CD4-positive, alpha-beta T cell treated with Interleukin-4 for 1 hour (primary cell): ENCODE data around the gene SPDYC.

Source experiments
- DNase-seq, 2 donors: peaks; one replicate each; pipeline ENCODE4 v3.0.0-alpha.2; 2020 to 2022

The SPDYC gene

DNA sequence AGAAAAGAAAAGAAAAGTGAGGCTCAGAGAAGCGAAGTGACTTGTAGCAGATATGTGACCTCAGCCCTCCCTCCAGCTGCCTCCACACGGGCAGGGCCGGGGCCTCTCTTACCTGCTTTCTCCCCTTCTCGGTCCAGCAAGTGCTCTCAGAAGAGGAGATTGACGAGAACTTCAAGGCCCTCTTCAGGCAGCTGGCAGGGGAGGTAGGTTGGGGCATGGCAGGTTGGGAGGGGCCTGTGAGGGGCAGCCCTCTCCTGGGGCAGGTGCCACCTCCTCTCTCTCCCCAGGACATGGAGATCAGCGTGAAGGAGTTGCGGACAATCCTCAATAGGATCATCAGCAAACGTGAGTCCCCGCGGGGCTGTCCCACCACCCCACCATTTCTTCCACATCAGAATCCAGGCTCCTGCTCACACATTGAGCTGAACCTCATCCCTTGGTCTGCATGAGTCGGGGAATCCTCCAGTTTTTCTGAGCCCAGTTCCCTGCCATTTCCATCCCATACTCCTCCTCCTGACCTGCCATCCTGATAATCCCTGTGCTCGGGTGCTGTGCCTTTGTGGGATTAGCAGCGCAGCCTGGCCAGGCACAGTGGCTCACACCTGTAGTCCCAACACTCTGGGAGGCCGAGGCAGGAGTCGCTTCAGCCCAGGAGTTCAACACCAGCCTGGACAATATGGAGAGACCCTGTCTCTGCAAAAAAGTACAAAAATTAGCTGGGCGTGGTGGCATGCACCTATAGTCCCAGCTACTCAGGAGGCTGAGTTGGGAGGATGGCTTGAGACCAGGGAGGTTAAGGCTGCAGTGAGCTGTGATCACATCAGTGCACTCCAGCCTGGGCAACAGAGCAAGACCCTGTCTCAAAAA lies 38.1 kb downstream of the SPDYC start:
- no peak for DNase-seq

DNA sequence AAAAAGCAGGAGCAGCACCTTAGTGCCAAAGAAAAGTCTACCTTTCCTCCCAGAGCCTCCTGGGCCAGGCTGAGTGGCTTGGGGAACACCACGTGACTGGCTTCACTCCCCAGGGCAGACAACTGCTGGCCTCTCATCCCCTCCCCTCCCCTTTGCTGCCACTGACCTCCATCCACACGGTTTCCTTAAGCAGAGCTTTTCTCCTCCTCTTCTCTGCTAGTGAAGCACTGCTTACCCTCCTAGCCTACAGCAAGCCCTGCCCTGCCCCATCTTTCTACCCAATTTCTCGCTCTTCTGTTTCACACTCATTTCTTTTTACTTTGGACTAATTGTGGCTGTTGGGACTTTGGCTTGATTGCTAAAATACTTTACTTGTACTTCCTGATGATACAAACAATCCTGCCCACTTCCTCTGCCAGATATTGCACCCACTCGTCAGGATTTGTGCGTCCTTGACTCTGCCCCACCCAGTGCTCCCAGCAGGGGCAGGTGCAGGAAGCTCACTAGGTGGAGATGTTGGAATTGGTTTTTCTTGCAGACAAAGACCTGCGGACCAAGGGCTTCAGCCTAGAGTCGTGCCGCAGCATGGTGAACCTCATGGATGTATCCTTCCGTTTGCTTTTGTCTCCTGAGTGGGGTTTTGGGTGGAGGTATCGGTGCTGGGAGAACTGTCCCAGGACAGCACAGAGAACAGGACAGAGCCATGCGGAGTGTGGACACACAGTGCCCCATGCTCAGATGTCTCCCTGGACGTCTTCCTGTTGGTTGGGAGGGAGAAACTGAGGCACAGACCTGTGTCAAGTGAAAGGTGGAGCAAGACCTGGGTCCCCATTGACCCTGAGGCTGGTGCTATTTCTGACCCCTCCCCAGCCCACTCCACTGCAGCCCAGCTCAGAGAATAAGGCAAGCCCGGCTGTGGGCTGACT lies 39.0 kb downstream of the SPDYC start:
- no peak for DNase-seq

DNA sequence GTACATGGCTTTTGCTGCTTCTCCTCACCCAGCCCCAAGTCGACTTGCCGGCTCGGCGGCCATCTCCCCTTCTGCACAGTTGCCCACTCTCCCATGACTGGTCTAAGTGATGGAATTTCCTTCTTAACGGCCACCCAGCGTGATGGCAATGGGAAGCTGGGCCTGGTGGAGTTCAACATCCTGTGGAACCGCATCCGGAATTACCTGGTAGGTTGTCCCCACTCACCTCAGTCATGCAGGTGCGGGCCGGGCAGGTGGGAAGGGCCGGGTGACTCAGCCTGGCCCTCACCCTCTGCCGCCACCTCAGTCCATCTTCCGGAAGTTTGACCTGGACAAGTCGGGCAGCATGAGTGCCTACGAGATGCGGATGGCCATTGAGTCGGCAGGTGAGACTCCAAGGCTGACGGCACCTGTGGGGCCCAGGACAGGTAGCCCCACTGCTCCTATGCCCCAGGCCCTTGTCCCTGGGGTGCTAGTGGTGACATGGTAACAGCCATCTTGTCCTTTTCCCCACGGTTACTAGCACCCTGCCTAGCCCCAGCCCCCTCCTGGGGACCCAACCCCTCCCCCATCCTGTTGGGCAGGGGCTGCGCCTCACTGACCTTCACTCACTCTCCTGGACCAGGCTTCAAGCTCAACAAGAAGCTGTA lies 39.8 kb downstream of the SPDYC start:
- no peak for DNase-seq

DNA sequence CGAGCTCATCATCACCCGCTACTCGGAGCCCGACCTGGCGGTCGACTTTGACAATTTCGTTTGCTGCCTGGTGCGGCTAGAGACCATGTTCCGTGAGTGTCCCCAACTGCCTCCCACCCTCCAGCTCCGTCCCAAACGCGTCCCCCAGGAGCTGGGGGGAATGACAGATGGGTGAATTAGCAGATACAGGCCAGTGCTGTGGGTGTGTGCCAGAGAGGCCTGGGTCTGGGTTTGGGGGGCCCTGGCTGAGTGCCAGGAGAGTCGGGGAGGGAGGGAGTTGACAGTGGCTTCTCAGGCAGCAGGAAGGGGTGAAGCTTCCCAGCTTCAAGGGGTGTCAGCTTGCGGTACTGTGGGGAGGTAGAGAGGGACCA lies 40.3 kb downstream of the SPDYC start:
- no peak for DNase-seq

DNA sequence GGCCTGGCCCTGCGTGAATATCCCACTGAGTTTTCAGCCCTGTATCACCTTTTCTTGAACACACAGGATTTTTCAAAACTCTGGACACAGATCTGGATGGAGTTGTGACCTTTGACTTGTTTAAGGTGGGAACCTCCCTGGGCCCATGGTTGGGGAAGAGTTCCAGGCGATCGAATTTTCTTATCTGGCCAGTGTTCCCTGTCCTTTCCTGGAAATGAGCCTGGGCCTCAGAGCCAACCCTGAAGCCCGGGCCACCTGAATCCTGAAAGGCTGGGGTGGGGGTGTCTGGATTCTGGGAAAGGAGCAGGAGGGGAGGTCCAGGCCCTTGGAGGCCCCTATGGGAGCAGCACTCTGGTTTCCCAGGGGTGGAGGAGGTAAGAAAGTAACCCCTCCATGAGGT lies 40.7 kb downstream of the SPDYC start:
- DNase-seq, result no peak

DNA sequence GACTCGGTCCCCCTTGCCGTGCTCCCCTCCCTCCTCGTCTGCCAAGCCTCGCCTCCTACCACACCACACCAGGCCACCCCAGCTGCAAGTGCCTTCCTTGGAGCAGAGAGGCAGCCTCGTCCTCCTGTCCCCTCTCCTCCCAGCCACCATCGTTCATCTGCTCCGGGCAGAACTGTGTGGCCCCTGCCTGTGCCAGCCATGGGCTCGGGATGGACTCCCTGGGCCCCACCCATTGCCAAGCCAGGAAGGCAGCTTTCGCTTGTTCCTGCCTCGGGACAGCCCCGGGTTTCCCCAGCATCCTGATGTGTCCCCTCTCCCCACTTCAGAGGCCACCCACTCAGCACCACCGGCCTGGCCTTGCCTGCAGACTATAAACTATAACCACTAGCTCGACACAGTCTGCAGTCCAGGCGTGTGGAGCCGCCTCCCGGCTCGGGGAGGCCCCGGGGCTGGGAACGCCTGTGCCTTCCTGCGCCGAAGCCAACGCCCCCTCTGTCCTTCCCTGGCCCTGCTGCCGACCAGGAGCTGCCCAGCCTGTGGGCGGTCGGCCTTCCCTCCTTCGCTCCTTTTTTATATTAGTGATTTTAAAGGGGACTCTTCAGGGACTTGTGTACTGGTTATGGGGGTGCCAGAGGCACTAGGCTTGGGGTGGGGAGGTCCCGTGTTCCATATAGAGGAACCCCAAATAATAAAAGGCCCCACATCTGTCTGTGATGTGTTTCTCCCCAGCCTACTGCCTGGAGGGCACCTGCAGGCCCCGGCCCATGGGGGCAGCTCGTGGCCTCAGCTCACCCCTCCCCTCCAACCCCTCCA lies 41.5 kb downstream of the SPDYC start:
- no peak for DNase-seq

DNA sequence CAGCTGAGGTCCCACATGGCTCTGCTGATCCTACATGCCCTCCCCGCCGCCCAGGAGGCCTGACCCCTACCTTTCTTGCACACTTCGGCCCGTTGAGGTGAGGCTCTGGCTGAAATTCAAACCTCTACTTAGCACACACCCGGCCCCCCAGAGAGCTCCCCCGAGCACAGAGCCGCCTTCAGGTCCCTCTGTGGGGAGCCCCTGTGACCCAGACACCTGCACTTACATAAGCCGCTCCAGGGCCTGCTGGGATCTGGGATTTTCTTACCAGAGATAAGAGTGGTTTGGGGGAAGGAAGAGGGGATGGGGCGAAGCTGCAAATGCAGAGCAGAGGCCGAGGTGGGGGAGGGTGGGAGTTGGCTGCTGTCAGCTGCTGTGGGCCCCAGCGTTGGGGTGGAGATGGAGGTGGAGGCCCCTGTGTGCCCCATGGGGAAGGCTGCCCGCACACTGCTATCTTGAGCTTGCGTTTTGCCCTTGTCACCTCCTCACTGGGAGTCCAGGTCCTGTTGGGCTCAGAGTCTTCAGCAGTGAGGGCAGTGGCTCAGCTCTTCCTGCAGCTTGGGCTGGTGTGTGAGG lies 42.3 kb downstream of the SPDYC start:
- DNase-seq, result no peak

DNA sequence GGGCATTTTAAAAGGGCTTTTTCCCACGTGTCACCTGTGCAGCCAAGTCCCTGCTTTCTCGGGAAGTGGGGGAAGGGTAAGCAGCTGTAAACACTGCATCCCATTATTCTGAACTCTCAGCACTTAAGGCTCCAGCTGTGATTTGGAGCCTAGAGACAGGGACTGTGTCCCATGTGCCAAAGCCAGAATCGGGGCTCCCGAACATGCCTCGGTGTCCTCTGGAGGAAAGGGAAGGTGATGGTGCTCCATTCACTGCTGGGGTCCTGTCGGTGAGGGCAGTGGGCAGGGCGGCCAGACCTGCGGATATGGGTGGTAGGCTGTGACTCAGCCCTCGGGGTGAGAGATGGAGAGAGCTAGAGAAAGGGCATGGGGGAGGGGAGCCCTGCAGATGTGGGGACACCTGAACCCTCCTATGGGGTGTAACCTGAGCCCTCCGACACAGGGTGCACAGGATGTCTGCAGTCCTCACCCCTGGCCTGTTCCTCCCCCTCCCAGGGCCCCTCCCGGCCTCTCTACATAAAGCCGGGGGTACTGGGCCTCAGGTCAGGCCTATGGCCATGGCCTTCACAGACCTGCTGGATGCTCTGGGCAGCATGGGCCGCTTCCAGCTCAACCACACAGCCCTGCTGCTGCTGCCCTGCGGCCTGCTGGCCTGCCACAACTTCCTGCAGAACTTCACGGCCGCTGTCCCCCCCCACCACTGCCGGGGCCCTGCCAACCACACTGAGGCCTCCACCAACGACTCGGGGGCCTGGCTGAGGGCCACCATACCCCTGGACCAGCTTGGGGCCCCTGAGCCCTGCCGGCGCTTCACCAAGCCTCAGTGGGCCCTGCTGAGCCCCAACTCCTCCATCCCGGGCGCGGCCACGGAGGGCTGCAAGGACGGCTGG lies 43.5 kb downstream of the SPDYC start:
- DNase-seq, result no peak

DNA sequence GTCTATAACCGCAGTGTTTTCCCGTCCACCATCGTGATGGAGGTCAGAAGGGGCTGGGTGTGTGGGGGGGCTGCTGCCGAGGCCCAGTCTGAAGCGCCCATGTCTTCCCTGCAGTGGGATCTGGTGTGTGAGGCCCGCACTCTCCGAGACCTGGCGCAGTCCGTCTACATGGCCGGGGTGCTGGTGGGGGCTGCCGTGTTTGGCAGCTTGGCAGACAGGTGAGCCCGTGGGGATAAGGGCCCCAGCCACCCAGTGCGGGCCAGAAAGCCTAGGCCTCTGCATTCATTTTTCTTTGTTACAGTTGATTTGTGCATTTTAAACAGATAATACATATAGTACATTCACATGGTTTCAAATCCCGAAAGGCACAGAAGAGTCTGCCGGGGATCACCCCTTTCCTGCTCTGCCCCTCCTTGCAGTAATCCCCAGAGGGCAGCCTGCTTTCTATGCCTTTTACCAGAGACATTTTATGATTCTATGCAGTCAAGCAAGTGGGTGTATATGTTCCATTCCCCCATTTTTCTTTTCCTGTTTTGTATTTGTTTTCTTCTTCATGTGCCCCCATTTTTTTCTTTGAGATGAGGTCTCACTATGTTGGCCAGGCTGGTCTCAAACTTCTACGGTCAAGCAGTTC lies 44.3 kb downstream of the SPDYC start:
- no peak for DNase-seq

DNA sequence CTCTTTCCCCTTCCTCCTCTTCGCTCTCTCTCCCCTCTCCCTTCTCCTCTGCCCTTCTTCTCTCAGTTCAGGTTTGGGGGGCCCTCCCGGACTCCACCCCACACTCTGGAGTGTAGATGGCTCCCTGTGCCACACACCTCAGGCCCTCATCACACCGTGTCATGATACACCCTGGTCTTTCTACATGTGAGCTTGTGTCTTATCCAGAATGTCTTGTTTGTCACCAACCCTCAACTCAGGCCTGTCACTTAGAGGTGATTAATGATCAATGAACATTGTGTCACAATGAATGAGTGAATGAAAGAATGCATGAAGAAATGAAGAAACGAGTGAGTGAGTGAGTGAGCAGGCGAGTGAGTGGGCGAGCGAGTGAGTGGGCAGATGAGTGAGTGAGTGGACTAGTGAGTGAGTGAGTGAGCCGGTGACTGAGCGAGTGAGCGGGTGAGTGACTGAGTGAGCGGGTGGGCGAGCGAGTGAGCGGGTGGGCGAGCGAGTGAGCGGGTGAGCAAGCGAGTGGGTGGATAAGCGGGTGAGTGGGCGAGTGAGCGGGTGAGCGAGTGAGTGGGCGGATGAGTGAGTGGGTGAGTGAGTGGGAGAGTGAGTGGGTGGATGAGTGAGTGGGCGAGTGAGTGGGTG lies 45.5 kb downstream of the SPDYC start:
- no peak for DNase-seq

DNA sequence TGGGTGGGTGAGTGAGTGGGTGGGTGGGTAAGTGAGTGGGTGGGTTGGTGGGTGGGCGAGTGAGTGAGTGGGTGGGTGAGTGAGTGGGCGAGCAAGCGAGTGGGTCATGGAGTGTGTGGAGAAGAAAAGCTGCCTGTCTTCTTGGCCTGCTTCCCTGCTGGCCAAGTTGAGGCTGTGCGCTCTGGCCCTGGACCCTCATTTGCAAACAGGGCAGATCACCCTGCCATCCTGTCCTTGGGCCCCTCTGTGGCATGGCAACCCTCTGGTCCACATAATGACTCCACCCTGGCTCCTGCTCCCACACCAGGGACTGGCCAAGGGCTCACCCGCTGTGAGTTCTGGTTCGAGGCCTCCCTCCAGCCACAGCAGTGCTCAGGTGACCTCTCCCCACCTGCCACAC lies 46.8 kb downstream of the SPDYC start:
- DNase-seq, result no peak

DNA sequence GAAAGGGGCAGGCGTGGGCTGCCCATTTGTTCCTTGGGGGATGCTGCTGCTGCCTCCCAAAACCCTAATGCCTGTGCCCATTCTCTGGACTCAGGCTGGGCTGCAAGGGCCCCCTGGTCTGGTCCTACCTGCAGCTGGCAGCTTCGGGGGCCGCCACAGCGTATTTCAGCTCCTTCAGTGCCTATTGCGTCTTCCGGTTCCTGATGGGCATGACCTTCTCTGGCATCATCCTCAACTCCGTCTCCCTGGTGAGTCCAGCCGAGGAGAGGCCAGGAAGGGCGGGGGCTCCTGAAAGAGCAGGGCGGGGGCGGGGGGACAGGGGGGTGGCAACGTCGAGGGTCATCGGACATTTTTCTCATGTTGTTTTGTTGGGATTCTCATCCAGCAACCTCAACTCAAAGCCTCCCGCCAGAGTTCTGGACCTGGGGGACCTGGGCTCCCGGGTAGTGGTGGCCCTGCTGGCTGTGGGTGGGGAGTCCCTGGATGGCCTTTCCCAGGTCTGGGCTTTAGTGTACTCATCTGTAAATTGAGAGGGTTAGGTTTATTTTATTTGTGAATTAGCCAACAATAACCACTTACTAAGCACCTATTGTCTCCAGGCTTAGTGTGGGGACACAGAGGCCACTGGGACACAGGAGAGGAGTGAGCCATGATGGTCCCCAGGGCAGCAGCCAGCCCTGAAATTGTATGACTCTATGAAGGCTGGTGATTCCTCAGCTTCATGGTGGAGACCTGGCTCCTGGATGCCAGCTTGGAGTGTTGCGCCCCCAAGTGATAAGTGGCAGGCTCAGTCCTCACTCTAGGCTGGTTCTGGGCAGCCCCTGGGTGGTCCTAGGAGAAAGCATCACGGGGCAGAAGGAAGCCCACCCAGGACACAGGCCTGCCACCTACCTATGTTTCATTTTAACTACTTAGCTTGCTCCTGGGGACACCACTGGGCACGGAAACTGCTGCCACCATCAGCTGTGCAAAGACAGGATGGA lies 47.7 kb downstream of the SPDYC start:
- DNase-seq, result no peak

DNA sequence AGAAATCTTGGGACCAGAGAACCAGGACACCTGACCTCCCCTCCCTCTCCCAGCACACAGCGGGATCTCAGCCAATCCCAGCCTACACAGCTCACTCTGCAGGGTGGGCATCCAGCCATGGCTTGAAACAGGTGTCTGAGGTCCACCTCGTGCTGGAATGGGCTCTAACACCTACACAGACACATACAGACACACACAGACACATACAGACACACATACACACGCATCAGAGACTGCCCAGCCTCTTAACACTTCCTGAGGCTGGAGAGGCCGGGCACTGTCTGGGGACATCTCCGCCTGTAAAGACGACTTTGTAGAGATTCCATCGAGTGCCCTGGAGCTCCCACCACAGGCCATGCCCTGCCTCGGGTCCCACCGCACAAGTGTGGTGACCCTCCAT lies 48.4 kb downstream of the SPDYC start:
- no peak for DNase-seq

DNA sequence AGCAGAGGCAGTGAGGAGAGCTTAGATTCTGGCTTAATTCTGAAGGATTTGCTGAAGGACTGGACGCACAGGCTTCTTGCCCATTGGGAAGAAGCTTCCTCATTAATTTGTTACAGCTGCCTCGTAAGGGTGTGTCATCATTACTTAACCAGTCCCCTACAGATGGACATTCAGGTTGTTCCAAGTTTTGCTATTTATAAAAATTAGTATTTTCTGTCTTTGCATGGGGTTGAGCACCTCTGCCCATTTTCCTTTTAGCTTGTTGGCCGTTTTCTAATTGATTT lies 49.8 kb downstream of the SPDYC start:
- DNase-seq, result no peak

DNA sequence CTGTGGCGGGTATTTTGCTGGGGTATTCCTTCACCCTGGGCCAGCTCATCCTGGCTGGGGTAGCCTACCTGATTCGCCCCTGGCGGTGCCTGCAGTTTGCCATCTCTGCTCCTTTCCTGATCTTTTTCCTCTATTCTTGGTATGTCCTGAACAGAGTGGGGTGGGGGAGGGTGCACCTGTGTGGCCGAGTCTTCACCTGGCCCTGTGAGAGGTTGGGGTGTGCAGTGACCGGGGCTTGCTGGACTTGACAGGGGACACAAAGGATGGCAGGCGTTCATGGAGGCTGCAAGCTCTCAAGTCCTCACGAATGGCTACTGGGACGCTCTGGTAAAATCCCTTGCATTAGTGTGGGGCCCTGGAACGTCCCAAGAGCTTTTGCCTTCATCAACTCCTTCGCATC lies 51.0 kb downstream of the SPDYC start:
- DNase-seq, result no peak
